Gastroesophageal sphincter (tissue), 3 donors: ENCODE measurements around the gene MYO3B.

Experiments
- EP300 ChIP-seq: sonication (generic); formaldehyde crosslinking; IDR thresholded peaks from one replicate; pipeline ENCODE4 v1.6.1; 2017; ENCODE audit warnings: antibody characterized with exemption, mild to moderate bottlenecking
- POLR2A ChIP-seq, 2 donors: fragments of 450-650 bp; IDR thresholded peaks; one replicate each; pipeline ENCODE4 v1.6.1; 2017; ENCODE audit warnings: antibody characterized with exemption in 2 of 2, mild to moderate bottlenecking in 2 of 2, moderate library complexity in 1 of 2
- POLR2AphosphoS5 ChIP-seq: sonication (generic); formaldehyde crosslinking; IDR thresholded peaks from one replicate; pipeline ENCODE4 v1.6.1; 2017; ENCODE audit warnings: antibody characterized with exemption
- TF ChIP-seq, protein P1 (sequence below), 4 experiments: fragments of 200-600 bp in 2 of 4; fragments of 450-650 bp in 2 of 4; sonication (generic) in 1 of 4; IDR thresholded peaks; one replicate each; pipeline ENCODE4 v1.5.1; 2017 to 2019; ENCODE audit warnings: antibody characterized with exemption in 4 of 4, mild to moderate bottlenecking in 2 of 4, moderate library complexity in 2 of 4

DNA sequence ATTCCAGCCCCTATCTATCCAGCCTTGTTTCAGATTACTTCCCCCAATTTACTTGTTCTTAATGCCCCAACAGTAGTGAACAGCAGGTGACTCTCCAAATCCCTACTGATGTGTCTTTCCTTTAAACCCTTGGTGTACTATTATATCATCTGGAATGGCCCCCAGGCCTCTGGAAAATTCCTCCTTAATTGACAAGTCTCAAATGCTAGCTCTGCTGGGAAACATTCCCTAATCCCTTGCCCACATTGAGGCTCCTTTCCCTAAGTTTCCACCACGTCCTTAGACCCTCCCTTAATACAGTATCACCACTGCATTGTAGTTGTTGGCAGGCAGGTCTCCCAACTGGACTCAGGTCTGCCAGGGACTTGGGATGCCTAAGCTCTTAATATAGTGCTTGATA is 41.0 kb downstream of the MYO3B start:
- TF ChIP-seq POLR2A (IDR thresholded peaks at IDR 0.05) (no peak), POLR2AphosphoS5 (no peak), EP300 (no peak)
- TF ChIP-seq, protein P1, sequence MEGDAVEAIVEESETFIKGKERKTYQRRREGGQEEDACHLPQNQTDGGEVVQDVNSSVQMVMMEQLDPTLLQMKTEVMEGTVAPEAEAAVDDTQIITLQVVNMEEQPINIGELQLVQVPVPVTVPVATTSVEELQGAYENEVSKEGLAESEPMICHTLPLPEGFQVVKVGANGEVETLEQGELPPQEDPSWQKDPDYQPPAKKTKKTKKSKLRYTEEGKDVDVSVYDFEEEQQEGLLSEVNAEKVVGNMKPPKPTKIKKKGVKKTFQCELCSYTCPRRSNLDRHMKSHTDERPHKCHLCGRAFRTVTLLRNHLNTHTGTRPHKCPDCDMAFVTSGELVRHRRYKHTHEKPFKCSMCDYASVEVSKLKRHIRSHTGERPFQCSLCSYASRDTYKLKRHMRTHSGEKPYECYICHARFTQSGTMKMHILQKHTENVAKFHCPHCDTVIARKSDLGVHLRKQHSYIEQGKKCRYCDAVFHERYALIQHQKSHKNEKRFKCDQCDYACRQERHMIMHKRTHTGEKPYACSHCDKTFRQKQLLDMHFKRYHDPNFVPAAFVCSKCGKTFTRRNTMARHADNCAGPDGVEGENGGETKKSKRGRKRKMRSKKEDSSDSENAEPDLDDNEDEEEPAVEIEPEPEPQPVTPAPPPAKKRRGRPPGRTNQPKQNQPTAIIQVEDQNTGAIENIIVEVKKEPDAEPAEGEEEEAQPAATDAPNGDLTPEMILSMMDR (IDR thresholded peaks at IDR 0.05), result no peak
